GM10248 (cell line): Measurements from ENCODE around the gene C1orf35.

Source experiments
- CTCF ChIA-PET: fragments of 300-600 bp; sonication (Branson Sonifier 250); formaldehyde crosslinking; extraction: SDS; loops from one replicate; lab custom pipeline; 2021; ENCODE audit warnings: antibody characterized with exemption; lab: Yijun Ruan, JAX
- POLR2A ChIA-PET: fragments of 350-650 bp; sonication (Branson Sonifier 250); formaldehyde crosslinking; extraction: SDS; loops from one replicate; lab custom pipeline; 2020; ENCODE audit warnings: antibody characterized with exemption; lab: Yijun Ruan, JAX
- DNase-seq: peaks from one replicate; pipeline ENCODE4 v3.0.0; 2012; ENCODE audit errors: extremely low spot score
- CTCF ChIP-seq: IDR thresholded peaks from 2 replicates; pipeline ENCODE4 v1.5.1; 2012; ENCODE audit warnings: mild to moderate bottlenecking, low read depth; ENCODE audit errors: extremely low read depth, missing control alignments, control extremely low read depth

C1orf35 gene

GRCh38 chr1:228079601-228080263 lies 23.4 kb downstream of the C1orf35 start:
- DNase-seq: no peak
- TF ChIP-seq CTCF: no peak

GRCh38 chr1:228079013-228079412 lies 24.1 kb downstream of the C1orf35 start:
- CTCF ChIA-PET: interaction anchor here (1.3 to 1.4 kb wide), 2 partner anchors 11 to 52 kb away, joined by 3 to 4 read pairs; no protein-coding TSS in a partner anchor
- no peak for DNase-seq
- TF ChIP-seq CTCF: no peak
- POLR2A ChIA-PET: no interaction called here

More at GRCh38 chr1:228079601-228080263, 23.4 kb downstream of the C1orf35 start:
- CTCF ChIA-PET: interaction anchor here (1.3 to 1.4 kb wide), 2 partner anchors 11 to 51 kb away, joined by 3 to 4 read pairs; no protein-coding TSS in a partner anchor
- POLR2A ChIA-PET: interaction anchor here (0.5 kb wide), 1 partner anchor 1340 kb away, joined by 3 read pairs; no protein-coding TSS in a partner anchor

GRCh38 chr1:228077565-228078330 lies 25.4 kb downstream of the C1orf35 start:
- POLR2A ChIA-PET: interaction anchor here (0.6 kb wide), 1 partner anchor 413 kb away, joined by 3 read pairs; no protein-coding TSS in a partner anchor
- CTCF ChIA-PET: interaction anchor here (1.8 kb wide), 1 partner anchor 78 kb away, joined by 6 read pairs; no protein-coding TSS in a partner anchor
- no peak for DNase-seq
- TF ChIP-seq CTCF: no peak

- CTCF ChIA-PET: interaction anchor here (1.8 kb wide), 1 partner anchor 77 kb away, joined by 6 read pairs; no protein-coding TSS in a partner anchor
- POLR2A ChIA-PET: interaction anchor here (0.6 kb wide), 1 partner anchor 414 kb away, joined by 3 read pairs; no protein-coding TSS in a partner anchor
- no peak for TF ChIP-seq CTCF
- DNase-seq: no peak
These were observed 26.2 kb downstream of the C1orf35 start for GRCh38 chr1:228076796-228077430.

- POLR2A ChIA-PET: no interaction called here
- TF ChIP-seq CTCF: no peak
- CTCF ChIA-PET: no interaction called here
- no peak for DNase-seq
These were observed 27.3 kb downstream of the C1orf35 start for GRCh38 chr1:228075801-228076271.
